NCI-H146 treated with DMSO at 0.1 percent for 48 hours (cell line): Measurements from ENCODE around the gene PKDCC.

Experiments used
- DNase-seq: peaks from one replicate; lab custom pipeline; 2025; ENCODE audit not compliant: unreplicated experiment; lab: John Stamatoyannopoulos, UW

The PKDCC gene

GRCh38 chr2:42104621-42105020 is 56.8 kb downstream of the PKDCC start:
- no peak for DNase-seq

- DNase-seq = peak; percentile 49
Measured at GRCh38 chr2:42105330-42106256, 57.8 kb downstream of the PKDCC start.

GRCh38 chr2:42106257-42106816 is 58.5 kb downstream of the PKDCC start:
- DNase-seq = no peak

- no peak for DNase-seq
Measured at GRCh38 chr2:42107249-42108042, 59.6 kb downstream of the PKDCC start.
